GM21529 (cell line): ENCODE measurements around the gene DIDO1.

ENCODE experiments used
- ATAC-seq: cut with Tn5 transposase; IDR thresholded peaks from one replicate; pipeline ENCODE4 v1.9.1; 2021; ENCODE audit not compliant: unreplicated experiment

Gene DIDO1

GRCh38 chr20:62897666-62898065 is 28.6 kb downstream of the DIDO1 start:
- ATAC-seq = no peak

GRCh38 chr20:62896526-62896925 is 29.8 kb downstream of the DIDO1 start:
- no peak for ATAC-seq

- no peak for ATAC-seq
These were observed 30.8 kb downstream of the DIDO1 start for GRCh38 chr20:62895539-62895938.

- no peak for ATAC-seq
These were observed 32.0 kb downstream of the DIDO1 start for GRCh38 chr20:62894261-62894660.

- ATAC-seq = no peak
These were observed 32.6 kb downstream of the DIDO1 start for GRCh38 chr20:62893700-62894099.

GRCh38 chr20:62892348-62893304 is 33.7 kb downstream of the DIDO1 start:
- no peak for ATAC-seq

GRCh38 chr20:62891111-62891510 is 35.2 kb downstream of the DIDO1 start:
- ATAC-seq = no peak

- ATAC-seq = no peak
These were observed 35.9 kb downstream of the DIDO1 start for GRCh38 chr20:62890444-62890843.

GRCh38 chr20:62889871-62890270 is 36.4 kb downstream of the DIDO1 start:
- ATAC-seq = no peak

- no peak for ATAC-seq
These were observed 36.9 kb downstream of the DIDO1 start for GRCh38 chr20:62889411-62889810.

- ATAC-seq = no peak
These were observed 37.4 kb downstream of the DIDO1 start for GRCh38 chr20:62888910-62889309.

- no peak for ATAC-seq
These were observed 37.9 kb downstream of the DIDO1 start for GRCh38 chr20:62888406-62888805.

- no peak for ATAC-seq
These were observed 38.5 kb downstream of the DIDO1 start for GRCh38 chr20:62887860-62888239.

GRCh38 chr20:62887152-62887859 is 39.0 kb downstream of the DIDO1 start:
- ATAC-seq = no peak

- no peak for ATAC-seq
These were observed 39.6 kb downstream of the DIDO1 start for GRCh38 chr20:62886709-62887058.

- ATAC-seq = no peak
These were observed 40.2 kb downstream of the DIDO1 start for GRCh38 chr20:62885896-62886708.

GRCh38 chr20:62885046-62885895 is 41.0 kb downstream of the DIDO1 start:
- ATAC-seq = no peak

- no peak for ATAC-seq
These were observed 41.7 kb downstream of the DIDO1 start for GRCh38 chr20:62884556-62884955.

- ATAC-seq = no peak
These were observed 43.9 kb downstream of the DIDO1 start for GRCh38 chr20:62882426-62882825.

GRCh38 chr20:62881662-62882395 is 44.5 kb downstream of the DIDO1 start:
- no peak for ATAC-seq
